ENCODE results near the gene CACNA1I.

The CACNA1I gene

GRCh38 chr22:39568278-39568981 lies 2.1 kb upstream of the CACNA1I start:
- TF ChIP-seq EP300 (IDR thresholded peaks at IDR 0.05; ENCODE audit: borderline replicate concordance) (no peak), REST (IDR thresholded peaks at IDR 0.05; ENCODE audit: low read depth) (no peak), TAF1 (IDR thresholded peaks at IDR 0.05; ENCODE audit: low read depth) (no peak), TCF12 (IDR thresholded peaks at IDR 0.05; ENCODE audit: low read depth) (no peak), CEBPB (IDR thresholded peaks at IDR 0.05) (no peak), ZBTB7A (IDR thresholded peaks at IDR 0.05; ENCODE audit: low read depth) (no peak), RAD21 (IDR thresholded peaks at IDR 0.05; ENCODE audit: low read depth) (no peak), NFIC (IDR thresholded peaks at IDR 0.05) (no peak), YY1 (IDR thresholded peaks at IDR 0.05; ENCODE audit: low read depth) (no peak), EGR1 (IDR thresholded peaks at IDR 0.05) (no peak), TEAD4 (IDR thresholded peaks at IDR 0.05) (no peak), FOXM1 (IDR thresholded peaks at IDR 0.05; ENCODE audit: borderline replicate concordance, low read depth) (no peak), CREB1 (IDR thresholded peaks at IDR 0.05; ENCODE audit: low read depth) (no peak), MAX (IDR thresholded peaks at IDR 0.05) (no peak), USF1 (IDR thresholded peaks at IDR 0.05) (no peak)

GRCh38 chr22:39569066-39569465 lies 1.5 kb upstream of the CACNA1I start:
- TF ChIP-seq TEAD4 (IDR thresholded peaks at IDR 0.05) (no peak), REST (IDR thresholded peaks at IDR 0.05; ENCODE audit: low read depth) (no peak), USF1 (IDR thresholded peaks at IDR 0.05) (no peak), RAD21 (IDR thresholded peaks at IDR 0.05; ENCODE audit: low read depth) (no peak), EGR1 (IDR thresholded peaks at IDR 0.05) (no peak), ZBTB7A (IDR thresholded peaks at IDR 0.05; ENCODE audit: low read depth) (no peak), CREB1 (IDR thresholded peaks at IDR 0.05; ENCODE audit: low read depth) (no peak), YY1 (IDR thresholded peaks at IDR 0.05; ENCODE audit: low read depth) (no peak), TCF12 (IDR thresholded peaks at IDR 0.05; ENCODE audit: low read depth) (no peak), FOXM1 (IDR thresholded peaks at IDR 0.05; ENCODE audit: borderline replicate concordance, low read depth) (no peak), NFIC (IDR thresholded peaks at IDR 0.05) (no peak), TAF1 (IDR thresholded peaks at IDR 0.05; ENCODE audit: low read depth) (no peak)

- TF ChIP-seq CREB1 (IDR thresholded peaks at IDR 0.05; ENCODE audit: low read depth): no peak
- no peak for TF ChIP-seq RAD21 (IDR thresholded peaks at IDR 0.05; ENCODE audit: low read depth)
- TF ChIP-seq NFIC (IDR thresholded peaks at IDR 0.05): no peak
- no peak for TF ChIP-seq EP300 (IDR thresholded peaks at IDR 0.05; ENCODE audit: borderline replicate concordance)
- TF ChIP-seq TEAD4 (IDR thresholded peaks at IDR 0.05): no peak
Measured at GRCh38 chr22:39570226-39570625, 327 bp upstream of the CACNA1I start.

GRCh38 chr22:39571538-39571937 lies 985 bp downstream of the CACNA1I start:
- no peak for TF ChIP-seq MAX (IDR thresholded peaks at IDR 0.05)
- TF ChIP-seq CREB1 (IDR thresholded peaks at IDR 0.05; ENCODE audit: low read depth): no peak
- no peak for TF ChIP-seq CEBPB (IDR thresholded peaks at IDR 0.05)
- no peak for TF ChIP-seq REST (IDR thresholded peaks at IDR 0.05; ENCODE audit: low read depth)
- no peak for TF ChIP-seq RAD21 (IDR thresholded peaks at IDR 0.05; ENCODE audit: low read depth)
- TF ChIP-seq YY1 (IDR thresholded peaks at IDR 0.05; ENCODE audit: low read depth): no peak
- no peak for TF ChIP-seq EP300 (IDR thresholded peaks at IDR 0.05; ENCODE audit: borderline replicate concordance)
- TF ChIP-seq FOXM1 (IDR thresholded peaks at IDR 0.05; ENCODE audit: borderline replicate concordance, low read depth): no peak
- no peak for TF ChIP-seq NFIC (IDR thresholded peaks at IDR 0.05)
- TF ChIP-seq ZBTB7A (IDR thresholded peaks at IDR 0.05; ENCODE audit: low read depth): no peak
- TF ChIP-seq TEAD4 (IDR thresholded peaks at IDR 0.05): no peak
- no peak for TF ChIP-seq TAF1 (IDR thresholded peaks at IDR 0.05; ENCODE audit: low read depth)
- no peak for TF ChIP-seq TCF12 (IDR thresholded peaks at IDR 0.05; ENCODE audit: low read depth)
- TF ChIP-seq EGR1 (IDR thresholded peaks at IDR 0.05): no peak
- no peak for TF ChIP-seq USF1 (IDR thresholded peaks at IDR 0.05)

All from Ishikawa (cell line).